OCI-LY7 (cell line): Measurements from ENCODE around the gene CREG2. TPM values are rescaled to one million over a fixed set of nuclear protein-coding genes. Genes with fewer than 3 reads are reported as not detected.
"Not testable (repeated sequence)": the region's sequence is repeated elsewhere in the genome, so short reads cannot be mapped to it uniquely, and the experiment has no call there.

Experiments used
- BruUV-seq: library from RNA; stranded (reverse); fragments of 400-500 nt; replicated peaks from 2 replicates; lab custom pipeline; 2021; lab: Mats Ljungman, UMichigan
- CTCF ChIA-PET: fragments of 300-600 bp; sonication (Branson Sonifier 250); formaldehyde crosslinking; loops from one replicate; lab custom pipeline; 2022; ENCODE audit warnings: antibody characterized with exemption; ENCODE audit not compliant: unreplicated experiment; lab: Charles Lee
- POLR2A ChIA-PET: fragments of 300-600 bp; sonication (Branson Sonifier 250); formaldehyde crosslinking; loops from one replicate; lab custom pipeline; 2022; ENCODE audit warnings: antibody characterized with exemption; lab: Charles Lee
- DNase-seq: peaks from one replicate; pipeline ENCODE4 v3.0.0-alpha.2; 2015; ENCODE audit warnings: low spot score
- H2AFZ ChIP-seq: fragments of 200-600 bp; sonication (generic), shearing (Covaris generic); 2 replicates; pipeline ENCODE4 v1.6.1; 2014; ENCODE audit warnings: mild to moderate bottlenecking, antibody characterized with exemption, low read length, moderate library complexity
- H3K27ac ChIP-seq: fragments of 200-600 bp; sonication (generic); 2 replicates; pipeline ENCODE4 v1.5.1; 2014; ENCODE audit warnings: mixed run types, low read depth, mild to moderate bottlenecking, moderate library complexity, low read length, inconsistent platforms; ENCODE audit not compliant: poor library complexity, severe bottlenecking
- H3K36me3 ChIP-seq: fragments of 200-600 bp; sonication (generic); 2 replicates; pipeline ENCODE4 v1.6.1; 2014; ENCODE audit warnings: mild to moderate bottlenecking, antibody characterized with exemption, low read length, moderate library complexity, mixed read lengths; ENCODE audit not compliant: insufficient read depth
- H3K4me1 ChIP-seq: fragments of 200-600 bp; sonication (generic); 2 replicates; pipeline ENCODE4 v1.5.1; 2014; ENCODE audit warnings: mild to moderate bottlenecking, low read length; ENCODE audit not compliant: insufficient read depth, poor library complexity, severe bottlenecking
- H3K4me2 ChIP-seq: fragments of 200-600 bp; sonication (generic); 2 replicates; pipeline ENCODE4 v1.6.1; 2014; ENCODE audit warnings: mild to moderate bottlenecking, low read length
- H3K4me3 ChIP-seq: fragments of 200-600 bp; sonication (generic); 2 replicates; pipeline ENCODE4 v1.5.1; 2014; ENCODE audit warnings: mild to moderate bottlenecking, low read depth, low read length; ENCODE audit not compliant: poor library complexity, severe bottlenecking
- H3K79me2 ChIP-seq: fragments of 200-600 bp; sonication (generic); 2 replicates; pipeline ENCODE4 v1.6.1; 2016; ENCODE audit warnings: low read depth, mild to moderate bottlenecking, low read length, moderate library complexity, mixed read lengths; ENCODE audit not compliant: insufficient read depth
- H3K9me2 ChIP-seq: fragments of 200-600 bp; sonication (generic); 2 replicates; pipeline ENCODE4 v1.6.1; 2016; ENCODE audit warnings: mild to moderate bottlenecking, low read length, mixed read lengths; ENCODE audit not compliant: insufficient read depth
- H3K9me3 ChIP-seq: fragments of 200-600 bp; sonication (generic); 2 replicates; pipeline ENCODE4 v1.6.1; 2014; ENCODE audit warnings: mild to moderate bottlenecking, mixed run types, low read length, mixed read lengths
- H4K20me1 ChIP-seq: fragments of 200-600 bp; sonication (generic); 2 replicates; pipeline ENCODE4 v1.6.1; 2014; ENCODE audit warnings: mild to moderate bottlenecking, antibody characterized with exemption, low read length, moderate library complexity, mixed read lengths; ENCODE audit not compliant: insufficient read depth
- EZH2phosphoT487 ChIP-seq: fragments of 200-600 bp; sonication (generic); IDR thresholded peaks from 2 replicates; pipeline ENCODE4 v1.6.1; 2018; ENCODE audit warnings: low read depth, borderline replicate concordance, mild to moderate bottlenecking, mixed run types, antibody characterized with exemption, low read length, moderate library complexity, mixed read lengths
- intact Hi-C: fragments of 100-400 bp; cut with micrococcal nuclease; formaldehyde crosslinking; loops from one replicate; pipeline ENCODE4 v1.10.0; 2022; ENCODE audit not compliant: unreplicated experiment
- total RNA-seq, 2 experiments: library from RNA; depleted of rRNA in 1 of 2; stranded (reverse); fragments of >200 nt in 1 of 2; shearing (Covaris generic) in 1 of 2; gene quantifications; 2 replicates each; pipeline ENCODE4 v1.2.3, GENCODE V29; 2014 to 2022
- TF ChIP-seq, protein P1 (sequence below): fragments of 200-600 bp; sonication (generic); conservative IDR thresholded peaks from 2 replicates; pipeline ENCODE4 v1.5.1; 2014; ENCODE audit warnings: mild to moderate bottlenecking, antibody characterized with exemption, low read length, moderate library complexity, mixed read lengths

Gene CREG2
- total RNA-seq, 2 experiments from 2014 or later: not detected

DNA sequence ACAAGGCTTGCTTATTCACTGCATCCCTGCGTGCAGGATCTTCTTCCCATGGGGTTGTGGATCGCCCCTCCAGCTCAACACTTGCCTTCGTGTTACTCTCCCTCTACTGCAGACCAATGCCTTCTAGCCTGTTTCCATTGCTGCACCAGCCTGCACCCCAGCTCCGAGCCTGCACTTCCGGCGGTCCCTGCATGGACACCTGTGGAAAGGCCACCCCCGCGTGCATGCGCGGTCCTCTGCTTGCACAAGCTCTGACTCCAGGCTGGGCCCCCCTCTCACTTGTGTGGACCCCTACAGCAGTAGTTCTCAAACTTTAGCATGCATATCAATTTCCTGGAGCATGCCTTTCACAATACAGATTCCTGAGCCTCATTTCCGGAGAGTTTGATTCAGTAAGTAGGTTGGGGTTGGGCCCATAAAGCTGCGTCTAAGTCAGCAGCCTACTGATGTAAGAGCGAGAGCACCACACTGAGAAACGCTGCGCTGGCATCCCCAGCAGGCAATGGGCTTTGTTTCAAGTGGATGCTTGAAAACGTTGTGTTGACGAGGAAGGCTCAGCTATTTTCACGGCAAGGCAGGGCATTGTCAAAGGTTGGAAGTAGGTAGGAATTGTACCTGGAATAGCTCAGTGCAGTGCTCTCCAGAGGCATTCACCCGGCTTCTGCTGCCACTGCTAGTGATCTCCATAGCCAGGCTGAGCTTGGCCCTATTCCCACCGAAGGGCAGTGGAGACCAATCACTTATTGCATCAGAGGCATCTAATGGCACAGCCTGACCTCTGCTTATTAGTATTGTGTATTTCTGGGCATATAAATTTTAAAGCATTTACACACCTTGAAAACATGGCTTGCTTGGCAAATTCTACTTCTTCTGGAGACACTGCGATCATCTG is 32.6 kb downstream of the CREG2 start:
- intact Hi-C loops: no loop called here
- no peak for DNase-seq
- no TSS peak for BruUV-seq
- ChIA-PET POLR2A (no interaction called here), CTCF (no interaction called here)
- no peaks in the 10 kb centered on the region for H3K4me1 ChIP-seq
- no peak overlapping the region for H3K27ac ChIP-seq
- no peak overlapping the region for H3K4me2 ChIP-seq
- no peaks in the 10 kb centered on the region for H3K79me2 ChIP-seq
- H3K9me3 ChIP-seq: no peaks in the 10 kb centered on the region
- TF ChIP-seq, protein P1, sequence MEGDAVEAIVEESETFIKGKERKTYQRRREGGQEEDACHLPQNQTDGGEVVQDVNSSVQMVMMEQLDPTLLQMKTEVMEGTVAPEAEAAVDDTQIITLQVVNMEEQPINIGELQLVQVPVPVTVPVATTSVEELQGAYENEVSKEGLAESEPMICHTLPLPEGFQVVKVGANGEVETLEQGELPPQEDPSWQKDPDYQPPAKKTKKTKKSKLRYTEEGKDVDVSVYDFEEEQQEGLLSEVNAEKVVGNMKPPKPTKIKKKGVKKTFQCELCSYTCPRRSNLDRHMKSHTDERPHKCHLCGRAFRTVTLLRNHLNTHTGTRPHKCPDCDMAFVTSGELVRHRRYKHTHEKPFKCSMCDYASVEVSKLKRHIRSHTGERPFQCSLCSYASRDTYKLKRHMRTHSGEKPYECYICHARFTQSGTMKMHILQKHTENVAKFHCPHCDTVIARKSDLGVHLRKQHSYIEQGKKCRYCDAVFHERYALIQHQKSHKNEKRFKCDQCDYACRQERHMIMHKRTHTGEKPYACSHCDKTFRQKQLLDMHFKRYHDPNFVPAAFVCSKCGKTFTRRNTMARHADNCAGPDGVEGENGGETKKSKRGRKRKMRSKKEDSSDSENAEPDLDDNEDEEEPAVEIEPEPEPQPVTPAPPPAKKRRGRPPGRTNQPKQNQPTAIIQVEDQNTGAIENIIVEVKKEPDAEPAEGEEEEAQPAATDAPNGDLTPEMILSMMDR: no peak
- TF ChIP-seq EZH2phosphoT487: no peak
- H3K9me2 ChIP-seq: no peaks in the 10 kb centered on the region
- H3K36me3 ChIP-seq: no peaks in the 10 kb centered on the region
- no peak overlapping the region for H2AFZ ChIP-seq
- no peaks in the 10 kb centered on the region for H4K20me1 ChIP-seq
- no peak overlapping the region for H3K4me3 ChIP-seq

DNA sequence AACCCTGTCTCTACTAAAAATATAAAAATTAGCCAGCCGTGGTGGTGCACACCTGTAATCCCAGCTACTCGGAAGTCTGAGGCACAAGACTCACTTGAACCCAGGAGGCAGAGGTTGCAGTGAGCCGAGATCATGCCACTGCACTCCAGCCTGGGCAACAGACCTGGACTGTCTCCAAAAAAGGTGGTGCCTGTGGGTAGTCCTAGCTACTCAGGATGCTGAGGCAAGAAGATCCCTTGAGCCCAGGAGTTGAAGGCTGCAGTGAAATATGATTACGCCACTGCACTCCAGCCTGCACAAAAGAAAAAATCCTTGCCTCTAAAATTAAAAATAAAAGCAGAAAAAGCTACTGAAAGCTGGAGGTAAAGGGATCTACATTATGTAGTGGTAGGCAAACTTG is 34.7 kb downstream of the CREG2 start:
- H3K9me3 ChIP-seq, H2AFZ ChIP-seq, H3K27ac ChIP-seq, intact Hi-C loops, BruUV-seq, H3K4me3 ChIP-seq, H4K20me1 ChIP-seq, H3K36me3 ChIP-seq, H3K9me2 ChIP-seq, CTCF ChIA-PET, DNase-seq, H3K4me2 ChIP-seq, H3K4me1 ChIP-seq, POLR2A ChIA-PET, H3K79me2 ChIP-seq: not testable (repeated sequence)

DNA sequence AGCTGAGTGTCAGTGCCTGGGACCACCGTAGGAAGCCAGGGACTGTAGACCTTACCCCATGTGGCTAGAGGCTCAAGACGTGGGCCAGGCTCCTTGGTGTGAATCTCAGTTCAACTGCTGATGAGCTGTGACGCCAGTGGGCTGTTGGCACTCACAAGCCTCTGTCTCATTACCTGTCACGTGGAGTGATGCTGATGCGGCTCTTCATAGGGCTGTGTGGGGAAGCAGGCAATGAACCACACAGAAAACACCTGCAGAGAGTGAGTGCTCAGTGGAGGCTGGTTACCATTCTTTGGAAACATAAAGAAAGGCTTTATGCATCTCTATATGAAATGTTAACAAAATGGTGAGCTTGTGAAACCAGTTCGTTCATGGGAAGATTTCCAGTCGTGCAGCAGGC is 36.1 kb downstream of the CREG2 start:
- no peak for TF ChIP-seq EZH2phosphoT487
- TF ChIP-seq, protein P1: no peak
- BruUV-seq: no TSS peak
- Histone ChIP-seq H3K27ac (no peak overlapping the region), H4K20me1 (no peaks in the 10 kb centered on the region; the same call in 1 of the 2 replicates), H3K9me2 (no peaks in the 10 kb centered on the region), H3K79me2 (no peaks in the 10 kb centered on the region), H3K4me3 (no peak overlapping the region), H2AFZ (no peak overlapping the region), H3K36me3 (no peaks in the 10 kb centered on the region), H3K4me1 (no peaks in the 10 kb centered on the region), H3K4me2 (no peak overlapping the region), H3K9me3 (no peaks in the 10 kb centered on the region)
- intact Hi-C loops: no loop called here
- ChIA-PET POLR2A (interaction anchor here (0.7 kb wide), 1 partner anchor 144 kb away, joined by 3 read pairs; no protein-coding TSS in a partner anchor), CTCF (no interaction called here)
- no peak for DNase-seq
